B cell (primary cell): ENCODE results near the gene MT1B.

ENCODE experiments used
- CTCF ChIP-seq: fragments of 200-600 bp; IDR thresholded peaks from one replicate; pipeline ENCODE4 v1.8.0; 2022; ENCODE audit warnings: antibody characterized with exemption, mild to moderate bottlenecking
- EZH2 ChIP-seq: IDR thresholded peaks from 2 replicates; pipeline ENCODE4 v1.6.1; 2012; ENCODE audit warnings: borderline replicate concordance, low read depth, mild to moderate bottlenecking, moderate library complexity, low read length; ENCODE audit not compliant: insufficient read depth, poor library complexity, severe bottlenecking

DNA sequence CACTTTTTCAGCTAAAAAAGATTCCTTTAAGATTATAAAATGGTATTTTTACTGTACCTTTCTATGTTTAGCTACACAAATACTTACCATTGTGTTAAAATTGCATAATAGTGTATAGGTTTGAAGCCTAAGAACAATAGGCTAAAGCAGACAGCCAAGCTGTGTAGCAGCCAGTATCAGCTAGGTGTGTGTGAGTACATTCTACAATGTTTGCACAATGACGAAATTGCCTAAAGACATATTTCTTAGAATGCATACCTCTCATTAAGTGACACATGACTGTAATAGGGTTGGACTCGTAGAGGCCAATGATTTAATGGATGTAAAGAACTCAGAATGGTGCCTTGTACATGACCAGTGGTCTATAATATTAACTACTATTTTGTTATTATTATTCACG is 1.9 kb upstream of the MT1B start:
- TF ChIP-seq CTCF (no peak), EZH2 (no peak)
